ENCODE results near the gene ATP9A. TPM values are rescaled to one million over a fixed set of nuclear protein-coding genes. Genes with fewer than 3 reads are reported as not detected.
"Not testable (repeated sequence)": the region's sequence is repeated elsewhere in the genome, so short reads cannot be mapped to it uniquely, and the experiment has no call there.

ATP9A gene
- total RNA-seq, 1 donor from 2014 or later = 88.1 TPM

DNA sequence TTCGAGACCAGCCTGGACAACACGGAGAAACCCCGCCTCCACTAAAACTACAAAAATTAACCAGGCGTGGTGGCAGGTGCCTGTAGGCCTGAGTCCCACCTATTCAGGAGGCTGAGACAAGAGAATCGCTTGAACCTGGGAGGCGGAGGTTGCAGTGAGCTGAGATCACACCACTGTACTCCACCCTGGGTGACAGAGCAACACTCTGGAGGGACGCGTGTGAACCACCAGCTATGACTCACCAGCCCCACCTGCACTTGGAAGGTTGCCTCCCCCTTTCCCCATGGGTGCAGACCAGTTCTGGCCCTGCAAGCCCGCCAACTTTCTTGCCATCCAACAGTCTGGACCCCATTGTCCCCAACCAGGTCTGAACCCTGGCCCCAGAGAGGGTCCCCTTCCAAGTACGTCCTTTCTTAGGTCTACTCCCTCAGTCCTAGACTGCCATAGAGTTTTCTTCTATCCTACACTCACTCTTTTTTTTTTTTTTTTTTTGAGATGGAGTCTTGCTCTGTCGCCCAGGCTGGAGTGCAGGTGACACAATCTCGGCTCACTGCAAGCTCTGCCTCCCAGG, 29.2 kb downstream of the ATP9A start:
- no peak overlapping the region for H3K4me3 Mint-ChIP-seq (ENCODE audit: low read depth)
- H3K36me3 Mint-ChIP-seq (ENCODE audit: insufficient read depth) = no peaks in the 10 kb centered on the region
- H3K27ac Mint-ChIP-seq = peak overlapping the region; percentile 84
- TF ChIP-seq, protein P1, sequence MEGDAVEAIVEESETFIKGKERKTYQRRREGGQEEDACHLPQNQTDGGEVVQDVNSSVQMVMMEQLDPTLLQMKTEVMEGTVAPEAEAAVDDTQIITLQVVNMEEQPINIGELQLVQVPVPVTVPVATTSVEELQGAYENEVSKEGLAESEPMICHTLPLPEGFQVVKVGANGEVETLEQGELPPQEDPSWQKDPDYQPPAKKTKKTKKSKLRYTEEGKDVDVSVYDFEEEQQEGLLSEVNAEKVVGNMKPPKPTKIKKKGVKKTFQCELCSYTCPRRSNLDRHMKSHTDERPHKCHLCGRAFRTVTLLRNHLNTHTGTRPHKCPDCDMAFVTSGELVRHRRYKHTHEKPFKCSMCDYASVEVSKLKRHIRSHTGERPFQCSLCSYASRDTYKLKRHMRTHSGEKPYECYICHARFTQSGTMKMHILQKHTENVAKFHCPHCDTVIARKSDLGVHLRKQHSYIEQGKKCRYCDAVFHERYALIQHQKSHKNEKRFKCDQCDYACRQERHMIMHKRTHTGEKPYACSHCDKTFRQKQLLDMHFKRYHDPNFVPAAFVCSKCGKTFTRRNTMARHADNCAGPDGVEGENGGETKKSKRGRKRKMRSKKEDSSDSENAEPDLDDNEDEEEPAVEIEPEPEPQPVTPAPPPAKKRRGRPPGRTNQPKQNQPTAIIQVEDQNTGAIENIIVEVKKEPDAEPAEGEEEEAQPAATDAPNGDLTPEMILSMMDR (IDR thresholded peaks at IDR 0.05; ENCODE audit: unreplicated experiment) = no peak
- no peaks in the 10 kb centered on the region for H3K9me3 Mint-ChIP-seq (ENCODE audit: low read depth)
- DNase-seq (ENCODE audit: low spot score, unreplicated experiment) = no peak
- peaks cover 35% of the 10 kb centered on the region for H3K4me1 Mint-ChIP-seq (ENCODE audit: low read depth)
- H3K27me3 Mint-ChIP-seq = no peaks in the 10 kb centered on the region

DNA sequence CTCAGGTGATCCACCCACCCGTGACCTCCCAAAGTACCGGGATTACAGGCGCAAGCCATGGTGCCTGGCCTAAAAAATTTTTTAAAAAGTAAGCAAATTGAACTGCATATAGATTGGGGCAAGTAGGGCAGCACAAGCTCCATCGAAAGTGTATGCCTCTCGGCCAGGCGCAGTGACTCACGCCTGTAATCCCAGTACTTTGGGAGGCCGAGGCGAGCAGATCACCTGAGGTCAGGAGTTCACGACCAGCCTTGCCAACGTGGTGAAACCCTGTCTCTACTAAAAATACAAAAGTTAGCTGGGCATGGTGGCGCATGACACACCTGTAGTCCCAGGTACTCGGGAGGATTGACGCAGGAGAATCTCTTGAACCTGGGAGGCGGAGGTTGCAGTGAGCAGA, 29.9 kb downstream of the ATP9A start:
- H3K36me3 Mint-ChIP-seq (ENCODE audit: insufficient read depth); H3K4me3 Mint-ChIP-seq (ENCODE audit: low read depth); DNase-seq (ENCODE audit: low spot score, unreplicated experiment); H3K27me3 Mint-ChIP-seq; H3K9me3 Mint-ChIP-seq (ENCODE audit: low read depth); H3K27ac Mint-ChIP-seq: not testable (repeated sequence)
- peaks cover 35% of the 10 kb centered on the region for H3K4me1 Mint-ChIP-seq (ENCODE audit: low read depth)

DNA sequence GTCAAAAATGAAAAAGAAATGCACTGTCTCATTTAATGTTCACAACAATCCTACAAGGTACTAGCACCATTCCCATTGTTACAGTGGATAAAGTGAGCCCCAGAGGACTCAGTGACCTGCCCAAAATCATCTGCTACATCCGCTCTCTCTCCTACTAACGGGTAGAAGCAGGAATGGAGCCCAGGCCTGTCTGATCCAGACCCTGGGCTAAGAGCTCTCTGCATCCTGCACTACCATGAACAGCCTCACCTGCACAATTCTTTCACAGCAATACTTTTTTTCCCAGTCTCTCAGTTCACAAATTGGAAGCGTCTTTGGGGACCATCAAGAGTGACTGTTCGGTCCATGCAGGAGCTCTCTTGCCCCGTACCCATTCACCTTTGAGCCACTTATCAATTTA, 31.2 kb downstream of the ATP9A start:
- peaks cover 24% of the 10 kb centered on the region for H3K4me1 Mint-ChIP-seq (ENCODE audit: low read depth)
- no peak overlapping the region for H3K4me3 Mint-ChIP-seq (ENCODE audit: low read depth)
- no peaks in the 10 kb centered on the region for H3K27me3 Mint-ChIP-seq
- peak overlapping the region; percentile 48 for H3K27ac Mint-ChIP-seq
- no peaks in the 10 kb centered on the region for H3K36me3 Mint-ChIP-seq (ENCODE audit: insufficient read depth)
- H3K9me3 Mint-ChIP-seq (ENCODE audit: low read depth) = no peaks in the 10 kb centered on the region
- TF ChIP-seq, protein P1 (IDR thresholded peaks at IDR 0.05; ENCODE audit: unreplicated experiment) = no peak
- DNase-seq (ENCODE audit: low spot score, unreplicated experiment) = no peak

DNA sequence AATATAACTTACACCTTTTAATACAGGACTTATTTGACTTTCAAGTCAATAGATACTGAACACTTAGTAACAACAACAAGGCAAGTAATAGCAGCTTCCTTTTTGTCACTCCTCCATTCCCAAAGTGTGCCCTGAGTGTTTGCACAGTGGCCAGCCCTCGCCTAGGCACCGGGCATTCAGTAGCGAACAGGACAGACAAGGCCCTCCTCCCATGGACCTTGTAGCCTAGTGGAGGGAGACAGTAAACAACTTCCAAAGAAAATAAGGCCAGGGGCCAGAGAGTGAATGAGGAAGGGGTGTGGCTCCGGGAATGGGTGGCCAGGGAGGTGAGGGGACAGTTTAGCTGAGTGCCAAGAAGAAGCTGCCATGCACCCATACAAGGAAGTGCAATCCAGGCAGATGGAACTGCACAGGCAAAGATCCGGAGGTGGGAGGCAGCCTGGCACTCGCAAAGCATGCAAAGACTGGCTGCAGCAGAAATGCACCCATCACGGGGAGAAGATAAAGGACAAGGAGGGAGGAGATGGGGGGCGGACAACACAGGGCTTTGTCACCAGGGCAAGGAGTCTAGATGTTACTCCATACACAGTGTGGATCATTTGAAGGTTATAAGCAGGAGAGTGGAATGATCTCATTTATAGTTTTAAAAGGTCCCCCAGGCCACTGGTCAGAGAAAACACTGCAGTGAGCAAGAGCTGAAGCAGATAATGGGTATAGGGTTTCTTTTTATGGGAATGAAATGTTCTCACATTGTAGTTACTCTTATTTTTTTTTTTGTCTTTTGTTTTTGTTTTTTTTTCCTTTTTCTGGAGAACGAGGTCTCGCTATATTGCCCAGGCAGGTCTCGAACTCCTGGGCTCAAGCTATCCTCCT, 32.2 kb downstream of the ATP9A start:
- Mint-ChIP-seq H3K9me3 (ENCODE audit: low read depth) (no peaks in the 10 kb centered on the region), H3K27me3 (no peaks in the 10 kb centered on the region), H3K36me3 (ENCODE audit: insufficient read depth) (no peaks in the 10 kb centered on the region), H3K27ac (peak overlapping the region; percentile 62), H3K4me3 (ENCODE audit: low read depth) (no peak overlapping the region), H3K4me1 (ENCODE audit: low read depth) (peaks cover 24% of the 10 kb centered on the region)
- TF ChIP-seq, protein P1 (IDR thresholded peaks at IDR 0.05; ENCODE audit: unreplicated experiment) = no peak
- DNase-seq (ENCODE audit: low spot score, unreplicated experiment) = no peak

DNA sequence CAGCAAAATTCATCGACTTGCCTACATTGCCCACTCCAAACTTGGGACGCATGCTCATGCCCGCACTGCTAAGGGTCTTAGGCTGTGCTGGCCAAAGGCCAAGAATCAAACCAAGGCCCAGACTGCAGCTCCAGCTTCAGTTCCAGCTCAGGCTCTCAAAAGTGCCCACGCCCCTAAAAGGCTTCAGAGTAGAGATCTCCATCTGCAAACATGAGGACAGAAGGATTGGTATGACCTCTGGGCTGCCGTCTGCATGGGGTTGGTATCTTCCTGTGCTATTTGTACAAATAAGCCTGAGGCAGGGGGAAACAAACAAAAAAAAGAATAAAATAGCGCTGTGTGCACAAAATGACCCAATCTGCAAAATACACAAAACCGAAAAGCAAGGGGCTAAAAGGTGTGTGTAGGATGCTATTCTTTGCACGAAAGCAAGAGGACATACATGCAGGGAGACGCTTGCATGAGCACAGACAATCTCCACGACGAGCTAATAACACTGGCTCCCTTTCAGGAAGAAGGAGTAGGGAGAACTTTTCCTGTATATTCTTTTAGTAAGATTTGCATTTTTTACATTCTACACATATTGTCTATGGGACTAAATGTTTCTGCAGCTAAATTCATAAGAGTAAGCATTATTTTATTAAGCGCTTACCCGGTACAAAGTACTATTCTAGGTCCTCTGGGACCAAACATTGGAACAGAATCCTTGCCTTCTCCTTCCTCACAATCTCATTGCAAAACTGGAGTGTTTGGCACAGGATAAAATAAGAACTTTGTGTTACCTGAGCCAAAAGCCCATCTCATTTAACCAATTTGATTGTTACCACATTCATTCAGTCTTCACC, 33.1 kb downstream of the ATP9A start:
- Mint-ChIP-seq H3K27ac (peak overlapping the region; percentile 62), H3K36me3 (ENCODE audit: insufficient read depth) (no peaks in the 10 kb centered on the region), H3K4me3 (ENCODE audit: low read depth) (no peak overlapping the region), H3K27me3 (no peaks in the 10 kb centered on the region), H3K9me3 (ENCODE audit: low read depth) (no peaks in the 10 kb centered on the region), H3K4me1 (ENCODE audit: low read depth) (peaks cover 24% of the 10 kb centered on the region)
- no peak for DNase-seq (ENCODE audit: low spot score, unreplicated experiment)
- TF ChIP-seq, protein P1 (IDR thresholded peaks at IDR 0.05; ENCODE audit: unreplicated experiment) = no peak

All from progenitor cell of endocrine pancreas (in vitro differentiated cells).